Bronchial epithelial cell (primary cell): ENCODE results near the gene PKLR. TPM values are rescaled to one million over a fixed set of nuclear protein-coding genes. Genes with fewer than 3 reads are reported as not detected.

Source experiments
- DNase-seq: peaks from one replicate; pipeline ENCODE4 v3.0.0-alpha.2; 2010; ENCODE audit warnings: low read depth
- FAIRE-seq: peaks from 2 replicates; lab custom pipeline; 2011; peaks lifted over from hg19 to GRCh38; lab: Jason Lieb, UNC
- H3K27me3 ChIP-seq: 2 replicates; pipeline ENCODE4 v1.5.1; 2011; ENCODE audit warnings: low read length; ENCODE audit not compliant: control insufficient read depth, insufficient read depth
- H3K36me3 ChIP-seq: 2 replicates; pipeline ENCODE4 v1.5.1; 2011; ENCODE audit warnings: low read length; ENCODE audit not compliant: control insufficient read depth, insufficient read depth
- H3K4me3 ChIP-seq: 2 replicates; pipeline ENCODE4 v1.5.1; 2011; ENCODE audit warnings: mild to moderate bottlenecking, low read depth, low read length, control low read depth
- total RNA-seq: library from RNA; depleted of rRNA; stranded (reverse); fragments of >200 nt; gene quantifications from 2 replicates; pipeline ENCODE4 v1.2.1, GENCODE V29; 2014
- TF ChIP-seq, protein P1 (sequence below): IDR thresholded peaks from 2 replicates; pipeline ENCODE4 v1.5.1; 2011; ENCODE audit warnings: mild to moderate bottlenecking, moderate library complexity, low read length, control low read depth, inconsistent platforms; ENCODE audit not compliant: insufficient read depth, severe bottlenecking

Gene PKLR
- total RNA-seq, 1 donor from 2014 or later = not detected

DNA sequence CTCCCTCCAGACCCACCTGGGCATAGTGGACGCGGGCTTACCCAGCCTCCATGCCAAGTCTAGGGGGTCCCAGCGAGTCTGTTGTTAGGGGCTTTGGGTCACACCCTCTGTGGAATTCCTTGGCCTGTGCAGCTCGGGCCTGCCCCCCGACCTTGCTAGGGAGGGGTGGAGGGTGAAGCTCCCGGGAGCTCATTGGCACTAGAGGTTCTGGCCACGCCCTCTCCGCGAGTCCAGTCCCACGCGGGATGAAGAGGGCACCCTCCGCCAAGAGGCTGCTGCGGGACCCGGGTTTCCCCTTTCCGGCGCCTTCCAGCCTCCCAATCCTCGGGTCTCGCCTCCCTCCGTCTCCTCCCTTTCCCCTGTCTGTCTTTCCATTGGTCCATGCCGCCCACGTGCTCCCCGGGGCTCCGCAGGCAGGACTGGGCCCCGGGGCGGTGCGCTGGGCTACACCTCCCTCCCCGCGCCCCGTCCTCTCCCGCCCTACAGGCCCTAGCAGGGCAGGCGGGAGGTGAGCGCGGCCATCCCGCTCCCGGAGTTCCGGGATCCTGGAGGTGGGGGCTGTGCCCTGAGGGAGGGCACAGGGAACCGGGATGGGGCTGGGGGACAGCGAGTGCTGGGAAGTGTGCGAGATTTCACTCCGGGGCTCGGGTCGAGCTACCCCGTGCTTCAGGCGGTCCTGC lies 22.9 kb upstream of the PKLR start:
- no peaks in the 10 kb centered on the region for H3K27me3 ChIP-seq
- peaks cover 5% of the 10 kb centered on the region for H3K36me3 ChIP-seq
- DNase-seq (peak; percentile 89), FAIRE-seq (no peak)
- peak overlapping the region; percentile 91 for H3K4me3 ChIP-seq
- TF ChIP-seq, protein P1, sequence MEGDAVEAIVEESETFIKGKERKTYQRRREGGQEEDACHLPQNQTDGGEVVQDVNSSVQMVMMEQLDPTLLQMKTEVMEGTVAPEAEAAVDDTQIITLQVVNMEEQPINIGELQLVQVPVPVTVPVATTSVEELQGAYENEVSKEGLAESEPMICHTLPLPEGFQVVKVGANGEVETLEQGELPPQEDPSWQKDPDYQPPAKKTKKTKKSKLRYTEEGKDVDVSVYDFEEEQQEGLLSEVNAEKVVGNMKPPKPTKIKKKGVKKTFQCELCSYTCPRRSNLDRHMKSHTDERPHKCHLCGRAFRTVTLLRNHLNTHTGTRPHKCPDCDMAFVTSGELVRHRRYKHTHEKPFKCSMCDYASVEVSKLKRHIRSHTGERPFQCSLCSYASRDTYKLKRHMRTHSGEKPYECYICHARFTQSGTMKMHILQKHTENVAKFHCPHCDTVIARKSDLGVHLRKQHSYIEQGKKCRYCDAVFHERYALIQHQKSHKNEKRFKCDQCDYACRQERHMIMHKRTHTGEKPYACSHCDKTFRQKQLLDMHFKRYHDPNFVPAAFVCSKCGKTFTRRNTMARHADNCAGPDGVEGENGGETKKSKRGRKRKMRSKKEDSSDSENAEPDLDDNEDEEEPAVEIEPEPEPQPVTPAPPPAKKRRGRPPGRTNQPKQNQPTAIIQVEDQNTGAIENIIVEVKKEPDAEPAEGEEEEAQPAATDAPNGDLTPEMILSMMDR = no peak

DNA sequence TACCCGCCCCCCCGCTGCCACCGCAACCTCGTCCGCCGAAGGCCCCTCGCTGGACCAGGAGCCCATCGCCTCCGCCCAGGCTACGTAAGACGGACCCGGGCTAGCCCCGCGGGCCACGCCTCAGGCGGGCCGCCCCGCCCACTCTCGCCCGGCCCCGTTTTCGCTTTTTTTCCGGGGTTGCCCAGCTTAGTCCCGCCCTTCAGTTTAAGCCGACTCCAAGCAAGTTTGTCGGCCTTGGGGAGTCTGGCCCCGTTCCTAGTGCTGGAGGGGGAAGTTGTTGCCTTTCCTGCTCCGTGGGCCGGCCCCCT lies 22.4 kb upstream of the PKLR start:
- no peaks in the 10 kb centered on the region for H3K27me3 ChIP-seq
- TF ChIP-seq, protein P1 = no peak
- peaks cover 5% of the 10 kb centered on the region for H3K36me3 ChIP-seq
- no peak for FAIRE-seq
- peak overlapping the region; percentile 91 for H3K4me3 ChIP-seq
- peak; percentile 79 for DNase-seq

DNA sequence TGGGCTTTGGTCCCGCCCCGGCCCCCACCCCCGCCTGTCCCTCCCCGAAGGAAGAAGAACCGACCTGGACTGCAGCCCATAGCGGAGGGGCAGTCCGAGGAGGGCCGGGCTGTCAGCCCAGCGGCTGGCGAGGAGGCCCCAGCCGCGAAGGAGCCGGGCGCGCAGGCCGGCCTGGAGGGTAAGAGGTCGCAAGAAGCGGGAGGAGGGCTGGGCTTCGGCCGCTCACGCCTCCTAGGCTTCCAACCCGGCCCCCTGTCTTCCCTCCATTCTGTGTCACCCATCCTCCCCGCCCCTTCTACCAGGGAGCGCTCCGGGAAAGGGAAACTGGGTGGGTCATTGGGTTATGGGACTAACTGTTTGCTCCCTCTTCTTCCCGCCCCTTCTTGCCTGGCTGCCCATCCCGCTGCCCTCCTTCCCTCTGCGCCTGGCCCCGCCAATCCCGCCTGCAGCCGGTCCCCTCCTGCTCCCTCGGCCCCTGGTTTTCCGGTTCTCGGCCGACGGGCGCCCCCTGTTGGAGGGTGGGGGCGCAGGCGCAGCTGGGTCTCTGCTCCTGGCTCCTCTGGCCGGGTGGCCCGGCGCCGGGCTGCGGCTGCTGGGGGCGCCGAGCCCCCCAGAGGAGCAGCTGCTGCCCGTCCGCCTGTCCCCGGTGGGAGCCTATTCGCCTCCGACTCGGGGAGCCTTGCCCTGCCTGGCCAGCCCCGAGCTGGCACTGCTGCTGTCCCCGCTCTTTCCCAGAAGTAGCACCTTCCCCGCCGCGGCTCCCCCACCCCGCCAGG lies 21.9 kb upstream of the PKLR start:
- TF ChIP-seq, protein P1 = peak; percentile 94
- Histone ChIP-seq H3K27me3 (no peaks in the 10 kb centered on the region), H3K4me3 (peak overlapping the region; percentile 91), H3K36me3 (peaks cover 5% of the 10 kb centered on the region)
- FAIRE-seq (no peak), DNase-seq (peak; percentile 81)

DNA sequence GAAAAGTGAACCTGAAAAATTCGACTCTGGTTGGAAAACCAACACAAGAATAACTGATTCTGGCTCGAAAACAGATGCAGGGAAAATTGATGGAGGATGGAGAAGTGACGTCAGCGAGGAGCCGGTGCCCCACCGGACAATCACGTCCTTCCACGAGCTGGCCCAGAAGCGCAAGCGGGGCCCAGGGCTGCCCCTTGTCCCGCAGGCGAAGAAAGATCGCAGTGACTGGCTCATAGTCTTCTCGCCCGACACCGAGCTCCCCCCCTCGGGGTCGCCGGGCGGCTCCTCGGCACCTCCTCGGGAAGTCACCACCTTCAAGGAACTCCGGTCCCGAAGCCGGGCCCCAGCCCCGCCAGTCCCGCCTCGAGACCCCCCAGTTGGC lies 21.3 kb upstream of the PKLR start:
- TF ChIP-seq, protein P1 = no peak
- Histone ChIP-seq H3K36me3 (peaks cover 3% of the 10 kb centered on the region), H3K27me3 (no peaks in the 10 kb centered on the region), H3K4me3 (peak overlapping the region; percentile 91)
- no peak for DNase-seq
- FAIRE-seq = no peak

DNA sequence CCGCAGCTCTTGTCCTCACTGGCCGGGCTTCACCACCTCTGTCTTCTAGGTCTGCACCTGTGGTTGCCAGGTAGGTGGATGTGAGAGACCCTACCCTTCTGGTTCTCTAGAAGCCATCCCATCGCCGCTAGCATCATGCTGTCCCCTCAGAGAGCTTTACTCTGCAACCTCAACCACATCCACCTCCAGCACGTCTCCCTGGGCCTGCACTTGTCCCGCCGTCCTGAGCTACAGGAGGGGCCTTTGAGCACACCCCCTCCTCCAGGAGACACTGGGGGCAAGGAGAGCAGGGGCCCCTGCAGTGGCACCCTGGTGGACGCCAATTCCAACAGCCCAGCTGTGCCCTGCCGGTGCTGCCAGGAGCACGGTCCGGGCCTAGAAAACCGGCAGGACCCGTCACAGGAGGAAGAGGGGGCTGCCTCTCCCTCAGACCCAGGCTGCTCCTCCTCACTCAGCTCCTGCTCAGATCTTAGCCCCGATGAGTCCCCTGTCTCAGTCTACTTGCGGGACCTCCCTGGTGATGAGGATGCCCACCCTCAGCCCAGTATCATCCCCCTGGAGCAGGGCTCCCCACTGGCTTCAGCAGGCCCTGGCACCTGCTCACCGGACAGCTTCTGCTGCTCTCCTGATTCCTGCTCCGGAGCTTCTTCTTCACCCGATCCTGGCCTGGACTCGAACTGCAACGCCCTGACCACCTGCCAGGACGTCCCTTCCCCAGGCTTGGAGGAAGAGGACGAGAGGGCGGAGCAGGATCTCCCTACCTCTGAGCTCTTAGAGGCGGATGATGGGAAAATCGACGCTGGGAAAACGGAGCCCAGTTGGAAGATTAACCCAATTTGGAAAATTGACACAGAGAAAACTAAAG lies 20.6 kb upstream of the PKLR start:
- no peak for FAIRE-seq

More for the DNA sequence above, 20.6 kb upstream of the PKLR start:
- DNase-seq = no peak
- no peaks in the 10 kb centered on the region for H3K27me3 ChIP-seq
- no peak overlapping the region for H3K4me3 ChIP-seq
- H3K36me3 ChIP-seq = peaks cover 2% of the 10 kb centered on the region
- TF ChIP-seq, protein P1 = no peak
